H1 (cell line): Measurements from ENCODE around the gene APH1A. TPM values are rescaled to one million over a fixed set of nuclear protein-coding genes. Genes with fewer than 3 reads are reported as not detected.

Experiments
- CTCF ChIA-PET: fragments of 300-600 bp; sonication (Branson Sonifier 250); formaldehyde crosslinking; loops from one replicate; lab custom pipeline; 2021; ENCODE audit not compliant: partially characterized antibody; lab: Charles Lee
- POLR2A ChIA-PET: fragments of 300-600 bp; sonication (Branson Sonifier 250); formaldehyde crosslinking; loops from one replicate; lab custom pipeline; 2021; ENCODE audit warnings: inconsistent platforms; ENCODE audit not compliant: partially characterized antibody; lab: Charles Lee
- DNase-seq, 2 experiments: peaks; one replicate each; pipeline versions ENCODE4 v3.0.0 to v3.0.0-alpha.2; 2010 to 2022; ENCODE audit warnings: low spot score in 2 of 2, low read depth in 1 of 2, mixed read lengths in 1 of 2
- FAIRE-seq: peaks from 2 replicates; lab custom pipeline; 2011; peaks lifted over from hg19 to GRCh38; lab: Jason Lieb, UNC
- H2AFZ ChIP-seq: 2 replicates; pipeline ENCODE4 v1.8.1; 2012; ENCODE audit warnings: low read length, inconsistent platforms
- H2AK5ac ChIP-seq: 2 replicates; pipeline ENCODE4 v1.6.1; 2013; ENCODE audit warnings: low read depth, low read length
- H2BK120ac ChIP-seq: replicated peaks from 2 replicates; pipeline ENCODE3; 2013; ENCODE audit warnings: low read depth, low read length, inconsistent platforms
- H2BK12ac ChIP-seq: 2 replicates; pipeline ENCODE4 v1.6.1; 2013; ENCODE audit warnings: low read depth, low read length
- H2BK15ac ChIP-seq: 2 replicates; pipeline ENCODE4 v1.6.1; 2013; ENCODE audit warnings: low read length
- H2BK20ac ChIP-seq: 2 replicates; pipeline ENCODE4 v1.6.1; 2013; ENCODE audit warnings: low read length
- H2BK5ac ChIP-seq: 2 replicates; pipeline ENCODE4 v1.6.1; 2013; ENCODE audit warnings: low read depth, low read length
- H3K14ac ChIP-seq: 2 replicates; pipeline ENCODE4 v1.6.1; 2013; ENCODE audit warnings: inconsistent platforms; ENCODE audit not compliant: insufficient read length
- H3K18ac ChIP-seq: 2 replicates; pipeline ENCODE4 v1.6.1; 2013; ENCODE audit warnings: low read length; ENCODE audit errors: extremely low read depth
- H3K23ac ChIP-seq: 2 replicates; pipeline ENCODE4 v1.6.1; 2013; ENCODE audit warnings: inconsistent platforms; ENCODE audit not compliant: insufficient read length
- H3K23me2 ChIP-seq: 2 replicates; pipeline ENCODE4 v1.6.1; 2013; ENCODE audit warnings: low read depth, low read length
- H3K27ac ChIP-seq: 2 replicates; pipeline ENCODE4 v1.6.1; 2011; ENCODE audit warnings: low read depth, low read length, inconsistent platforms
- H3K27me3 ChIP-seq, 4 experiments: replicated peaks in 1 of 4; 1 replicate in 1 of 4; 2 replicates in 3 of 4; pipeline versions ENCODE4 v1.6.1 to v1.8.1; 2011 to 2013; ENCODE audit warnings: low read length in 3 of 4, mild to moderate bottlenecking in 3 of 4, inconsistent platforms in 2 of 4, mixed read lengths in 2 of 4, moderate library complexity in 1 of 4; ENCODE audit not compliant: control insufficient read depth in 3 of 4, insufficient read depth in 3 of 4; ENCODE audit errors: extremely low read depth in 1 of 4
- H3K36me3 ChIP-seq, 4 experiments: 2 replicates each; pipeline versions ENCODE4 v1.6.1 to v1.8.1; 2011 to 2013; ENCODE audit warnings: mild to moderate bottlenecking in 4 of 4, low read length in 3 of 4, moderate library complexity in 2 of 4, control low read depth in 1 of 4, inconsistent platforms in 1 of 4; ENCODE audit not compliant: insufficient read depth in 4 of 4, control insufficient read depth in 2 of 4
- H3K4ac ChIP-seq: replicated peaks from 2 replicates; pipeline ENCODE3; 2013; ENCODE audit warnings: low read length, low read depth, mixed read lengths, inconsistent platforms; ENCODE audit not compliant: insufficient read length
- H3K4me1 ChIP-seq, 4 experiments: replicated peaks in 1 of 4; 1 replicate in 1 of 4; 2 replicates in 3 of 4; pipeline versions ENCODE4 v1.6.1 to v1.8.1; 2011 to 2013; ENCODE audit warnings: low read length in 3 of 4, inconsistent platforms in 2 of 4, mixed read lengths in 1 of 4; ENCODE audit not compliant: insufficient read depth in 4 of 4, control insufficient read depth in 3 of 4
- H3K4me2 ChIP-seq, 2 experiments: 2 replicates each; pipeline versions ENCODE4 v1.6.1 to v1.8.1; 2011 to 2013; ENCODE audit warnings: low read depth in 2 of 2, low read length in 2 of 2, control low read depth in 1 of 2, inconsistent platforms in 1 of 2, mild to moderate bottlenecking in 1 of 2; ENCODE audit not compliant: insufficient read depth in 1 of 2
- H3K4me3 ChIP-seq, 4 experiments: fragments of 200-600, 300-600 bp in 1 of 4; sonication (generic), shearing (Covaris generic), sonication (Bioruptor Twin) in 1 of 4; 2 replicates each; pipeline versions ENCODE4 v1.5.1 to v1.8.1; 2011 to 2016; ENCODE audit warnings: low read length in 4 of 4, low read depth in 3 of 4, control low read depth in 2 of 4, inconsistent platforms in 2 of 4, mild to moderate bottlenecking in 2 of 4, mixed read lengths in 1 of 4, moderate library complexity in 1 of 4; ENCODE audit not compliant: insufficient read depth in 2 of 4; ENCODE audit errors: extremely low read depth in 1 of 4
- H3K56ac ChIP-seq: replicated peaks from 2 replicates; pipeline ENCODE3; 2013; ENCODE audit warnings: low read depth, mild to moderate bottlenecking, mixed read lengths, low read length, inconsistent platforms; ENCODE audit not compliant: insufficient read length
- H3K79me1 ChIP-seq: 2 replicates; pipeline ENCODE4 v1.6.1; 2013; ENCODE audit warnings: low read depth, low read length, control low read depth
- H3K79me2 ChIP-seq, 2 experiments: 2 replicates each; pipeline versions ENCODE4 v1.6.1 to v1.8.1; 2012 to 2013; ENCODE audit warnings: low read length in 2 of 2, mild to moderate bottlenecking in 2 of 2, inconsistent platforms in 1 of 2; ENCODE audit not compliant: insufficient read depth in 2 of 2, control insufficient read depth in 1 of 2
- H3K9ac ChIP-seq, 4 experiments: replicated peaks in 1 of 4; 1 replicate in 1 of 4; 2 replicates in 3 of 4; pipeline versions ENCODE4 v1.6.1 to v1.8.1; 2011 to 2013; ENCODE audit warnings: low read depth in 3 of 4, low read length in 3 of 4, control low read depth in 2 of 4, mild to moderate bottlenecking in 2 of 4, moderate library complexity in 2 of 4, inconsistent platforms in 1 of 4; ENCODE audit errors: extremely low read depth in 1 of 4
- H3K9me3 ChIP-seq, 2 experiments: 2 replicates each; pipeline versions ENCODE4 v1.6.1 to v1.8.1; 2012 to 2013; ENCODE audit warnings: mild to moderate bottlenecking in 2 of 2, moderate library complexity in 2 of 2, control low read depth in 1 of 2, inconsistent platforms in 1 of 2, low read depth in 1 of 2, low read length in 1 of 2, mixed read lengths in 1 of 2; ENCODE audit not compliant: insufficient read depth in 2 of 2
- H4K20me1 ChIP-seq, 2 experiments: replicated peaks in 1 of 2; 2 replicates each; pipeline versions ENCODE3 to v1.8.1; 2011 to 2013; ENCODE audit warnings: inconsistent platforms in 2 of 2, low read length in 2 of 2, mild to moderate bottlenecking in 1 of 2; ENCODE audit not compliant: insufficient read depth in 2 of 2, control insufficient read depth in 1 of 2
- H4K5ac ChIP-seq: 2 replicates; pipeline ENCODE4 v1.6.1; 2013; ENCODE audit warnings: low read length, low read depth, mixed read lengths, inconsistent platforms; ENCODE audit not compliant: insufficient read length
- H4K8ac ChIP-seq: 2 replicates; pipeline ENCODE4 v1.8.0; 2013; ENCODE audit warnings: mild to moderate bottlenecking, moderate library complexity, low read length, inconsistent platforms; ENCODE audit not compliant: insufficient read depth; ENCODE audit errors: extremely low read depth
- H4K91ac ChIP-seq: replicated peaks from 2 replicates; pipeline ENCODE3; 2013; ENCODE audit warnings: low read length, mixed read lengths, inconsistent platforms; ENCODE audit not compliant: insufficient read length
- HDAC6 ChIP-seq: IDR thresholded peaks from one replicate; pipeline ENCODE4 v1.7.1; 2012; ENCODE audit warnings: low read depth, mild to moderate bottlenecking, inconsistent platforms, low read length, moderate library complexity
- POLR2AphosphoS5 ChIP-seq: IDR thresholded peaks from 2 replicates; pipeline ENCODE4 v1.6.1; 2011; ENCODE audit warnings: low read depth, low read length
- whole genome bisulfite sequencing, 2 experiments: shearing (Covaris generic) in 1 of 2; methylation state at CpG; one replicate each; pipeline versions ENCODE4 v1.1.6 to v1.1.7; 2013 to 2015; ENCODE audit warnings: low lambda C conversion rate in 2 of 2, mixed read lengths in 2 of 2, inconsistent platforms in 1 of 2, low coverage in 1 of 2, missing lambda C conversion rate in 1 of 2; ENCODE audit not compliant: insufficient replicate concordance in 2 of 2, insufficient coverage in 1 of 2, insufficient read length in 1 of 2; ENCODE audit errors: extremely low coverage in 1 of 2, missing lambda C conversion rate in 1 of 2; 5-methylcytosine and 5-hydroxymethylcytosine counted together
- polyA plus RNA-seq, 7 experiments: library from polyadenylated mRNA; depleted of rRNA in 3 of 7; stranded (reverse) in 5 of 7; unstranded in 2 of 7; fragments of >200 nt in 5 of 7; fragments of 200-250 nt in 2 of 7; gene quantifications; 1 replicate in 5 of 7; 2 replicates in 1 of 7; 4 replicates in 1 of 7; pipeline versions ENCODE4 v1.2.1 to v1.2.3, GENCODE V29; 2011 to 2013; ENCODE audit warnings: missing spikeins in 2 of 7, mixed read lengths in 2 of 7
- total RNA-seq: library from RNA; stranded (reverse); fragmentation: NEBNext Ultra II Directional; extraction: Animal tissue kit (Norgen Biotek cat#: 25700); gene quantifications from 2 replicates; pipeline ENCODE4 v1.2.1, GENCODE V29; 2021

Gene APH1A
- total and polyA plus RNA-seq, 2 of the 8 experiments (the other 6 are each of a cell fraction or from before 2014, with no cell fraction given), result 111 to 183 TPM

DNA sequence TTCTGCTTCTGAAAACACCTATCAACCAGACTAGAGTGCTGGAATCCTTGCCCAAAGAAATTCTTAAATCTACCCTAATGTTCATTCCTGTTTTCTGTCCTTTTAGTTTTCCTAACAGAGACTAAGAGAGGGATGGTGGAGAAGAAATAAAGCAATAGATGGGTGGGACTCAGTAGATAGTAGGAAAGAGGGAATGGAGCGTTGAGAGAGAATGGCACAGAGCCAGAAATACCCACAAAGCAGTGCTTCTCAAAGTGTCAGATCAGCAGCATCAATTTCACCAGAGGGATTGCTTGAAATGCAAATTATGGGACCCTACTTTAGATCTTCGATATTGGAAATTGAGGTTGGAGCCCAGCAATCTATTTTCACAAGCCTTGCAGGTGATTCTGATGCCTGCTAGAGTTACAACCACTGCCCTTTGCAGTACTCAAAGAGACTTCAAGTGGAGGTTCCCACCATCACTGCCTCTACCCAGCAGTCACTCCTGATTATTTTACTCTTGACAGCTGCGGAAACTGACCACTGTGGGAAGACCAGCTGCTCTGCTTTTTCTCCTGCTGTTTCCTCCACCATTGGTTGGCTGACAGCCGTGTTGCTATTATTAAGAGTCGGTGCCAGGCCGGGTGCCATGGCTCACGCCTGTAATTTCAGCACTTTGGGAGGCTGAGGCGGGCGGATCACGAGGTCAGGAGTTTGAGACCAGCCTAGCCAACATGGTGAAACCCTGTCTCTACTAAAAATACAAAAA, 41.1 kb upstream of the APH1A start:
- TF ChIP-seq POLR2AphosphoS5 (0 out of 2 replicates have a peak, but pooled peaks have one; percentile 34), HDAC6 (no peak)
- Histone ChIP-seq H4K91ac (no peak overlapping the region), H2BK12ac (no peak overlapping the region), H3K4me2 (no peak overlapping the region), H2BK5ac (no peak overlapping the region), H2AFZ (no peak overlapping the region), H3K79me1 (no peaks in the 10 kb centered on the region), H3K9ac (no peak overlapping the region), H3K23me2 (no peaks in the 10 kb centered on the region), H3K36me3 (peaks cover 8 to 22% (median 15%) of the 10 kb centered on the region in 4 experiments), H3K4ac (no peak overlapping the region), H3K27me3 (no peaks in the 10 kb centered on the region), H3K56ac (peak overlapping the region; percentile 53), H3K23ac (no peak overlapping the region), H4K8ac (no peak overlapping the region), H3K18ac (no peak overlapping the region), H2BK20ac (no peak overlapping the region), H2BK120ac (no peak overlapping the region), H3K4me3 (no peak overlapping the region), H3K79me2 (0 out of 4 replicates have a peak, but pooled peaks cover 0 to 4% of the 10 kb centered on the region in 2 experiments), H3K14ac (no peak overlapping the region), H3K4me1 (no peaks in the 10 kb centered on the region), H3K9me3 (no peaks in the 10 kb centered on the region), H4K20me1 (no peaks in the 10 kb centered on the region), H2BK15ac (no peak overlapping the region), H3K27ac (no peak overlapping the region), H2AK5ac (no peak overlapping the region), H4K5ac (no peak overlapping the region)
- ChIA-PET CTCF (no interaction called here), POLR2A (interaction anchor here (0.6 to 3.3 kb wide), 6 partner anchors 9 to 141 kb away, joined by 3 to 25 read pairs (median 4); partner anchors contain the start of gene CA14)
- WGBS, 2 experiments, result 85% methylated on average over 10 of the region's 10 CpGs; no CpG with 5 or more reads in 1 of the 2 experiments
- FAIRE-seq (no peak), DNase-seq (no peak)
